IPS-18c (cell line): Measurements from ENCODE around the gene RFC3.

ENCODE experiments used
- H3K4me3 ChIP-seq: 2 replicates; pipeline ENCODE4 v1.7.0; 2013; ENCODE audit warnings: low read depth, mild to moderate bottlenecking, low read length, moderate library complexity; ENCODE audit not compliant: insufficient read depth
- H3K9me3 ChIP-seq: one replicate; pipeline ENCODE4 v1.6.1; 2013; ENCODE audit warnings: mild to moderate bottlenecking, low read length, moderate library complexity; ENCODE audit not compliant: control insufficient read depth, insufficient read depth

The RFC3 gene

DNA sequence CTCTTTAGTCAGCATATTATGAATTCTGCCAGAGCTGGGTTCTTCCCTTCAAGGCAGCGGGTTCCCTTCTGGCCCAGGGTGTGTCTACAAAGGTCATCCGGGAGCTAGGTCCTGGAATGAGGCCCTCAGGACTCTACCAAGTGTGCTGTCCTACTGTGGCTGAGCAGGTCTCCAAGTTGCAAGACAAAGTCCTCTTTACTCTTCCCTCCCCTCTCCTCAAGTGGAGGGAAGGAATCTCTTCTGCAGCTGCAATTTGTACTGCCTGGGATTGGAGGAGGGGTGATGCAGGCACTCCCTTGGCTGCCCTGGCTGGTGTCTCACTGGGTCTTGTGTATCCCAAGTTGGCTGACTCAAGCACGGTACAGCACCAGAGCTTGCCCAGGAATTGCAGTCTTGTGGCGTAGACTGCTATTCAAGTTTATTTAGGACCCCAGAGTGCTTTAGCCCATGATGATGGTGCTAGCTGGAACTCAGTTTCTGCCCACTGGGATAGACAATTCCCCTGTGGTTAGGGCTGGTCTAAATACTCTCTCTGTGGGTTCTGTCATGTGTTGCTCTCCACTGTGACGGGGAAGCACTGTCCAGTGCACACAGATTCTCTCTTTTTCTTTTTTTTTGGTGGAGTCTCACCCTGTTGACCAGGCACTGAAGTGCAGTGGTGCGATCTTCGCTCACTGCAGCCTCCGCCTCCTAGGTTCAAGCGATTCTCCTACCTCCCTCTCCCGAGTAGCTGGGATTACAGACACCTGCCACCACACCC lies 28.5 kb downstream of the RFC3 start:
- no peak overlapping the region for H3K4me3 ChIP-seq
- no peaks in the 10 kb centered on the region for H3K9me3 ChIP-seq

DNA sequence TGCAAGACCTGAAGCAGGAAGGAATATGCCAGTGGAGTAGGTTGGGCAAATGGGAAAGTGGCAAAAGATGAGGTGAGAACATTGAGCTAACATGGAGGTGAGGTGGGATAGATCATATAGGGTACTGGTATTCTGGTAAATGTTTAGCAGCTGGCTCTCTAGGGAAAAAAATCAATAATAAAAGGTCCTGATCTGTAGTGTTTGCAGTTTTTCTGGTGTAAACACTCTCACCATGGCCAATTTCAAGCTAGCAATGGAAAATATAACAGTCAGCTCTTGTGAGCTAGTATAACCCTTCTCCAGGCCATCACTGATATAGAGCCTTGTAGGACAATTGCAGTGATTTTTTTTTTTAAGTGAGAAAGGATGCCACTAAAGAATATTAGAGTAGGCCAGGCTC lies 31.3 kb downstream of the RFC3 start:
- no peaks in the 10 kb centered on the region for H3K9me3 ChIP-seq
- no peak overlapping the region for H3K4me3 ChIP-seq

DNA sequence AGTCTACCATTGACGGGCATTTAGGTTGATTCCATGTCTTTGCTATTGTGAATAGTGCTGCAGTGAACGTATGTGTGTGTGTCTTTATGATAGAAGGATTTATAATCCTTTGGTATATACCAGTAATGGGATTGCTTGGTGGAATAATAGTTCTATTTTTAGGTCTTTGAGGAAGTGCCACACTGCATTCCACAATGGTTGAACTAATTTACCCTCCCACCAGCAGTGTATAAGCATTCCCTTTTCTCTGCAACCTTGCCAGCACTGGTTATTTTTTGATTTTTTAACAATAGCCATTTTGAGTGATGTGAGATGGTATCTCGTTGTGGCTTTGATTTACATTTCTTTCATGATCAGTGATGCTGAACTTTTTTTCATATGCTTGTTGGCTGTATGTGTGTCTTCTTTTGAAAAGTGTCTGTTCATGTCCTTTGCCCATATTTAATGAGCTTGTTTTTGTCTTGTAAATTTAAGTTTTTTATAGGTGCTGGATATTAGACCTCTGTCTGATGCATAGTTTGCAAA lies 37.5 kb downstream of the RFC3 start:
- Histone ChIP-seq H3K4me3 (no peak overlapping the region), H3K9me3 (no peaks in the 10 kb centered on the region)

DNA sequence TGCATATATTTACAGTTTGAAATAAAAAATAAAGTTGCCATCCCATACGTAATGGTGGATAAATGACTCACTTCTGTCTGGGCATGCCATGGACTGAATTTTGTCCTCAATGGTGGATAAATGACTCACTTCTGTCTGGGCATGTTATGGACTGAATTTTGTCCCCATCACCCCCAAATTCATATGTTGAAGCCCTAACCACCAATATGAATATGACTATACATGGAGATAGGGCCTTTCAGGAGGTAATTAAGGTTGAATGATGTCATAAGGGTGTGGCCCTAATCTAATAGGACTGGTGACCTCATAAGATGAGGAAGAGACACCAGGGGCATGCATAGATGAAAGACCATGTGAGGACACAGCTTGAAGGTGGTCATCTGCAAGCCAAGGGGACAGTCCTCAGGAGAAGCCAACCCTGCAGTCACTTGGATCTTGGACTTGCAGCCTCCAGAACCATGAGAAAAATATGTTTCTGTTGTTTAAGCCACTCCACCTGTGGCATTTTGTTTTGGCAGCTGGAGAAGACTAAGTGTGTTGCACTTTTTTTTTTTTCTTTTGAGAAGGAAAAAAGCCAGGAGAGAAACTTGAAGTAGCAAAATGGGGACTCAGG lies 41.8 kb downstream of the RFC3 start:
- Histone ChIP-seq H3K9me3 (no peaks in the 10 kb centered on the region), H3K4me3 (no peak overlapping the region)

DNA sequence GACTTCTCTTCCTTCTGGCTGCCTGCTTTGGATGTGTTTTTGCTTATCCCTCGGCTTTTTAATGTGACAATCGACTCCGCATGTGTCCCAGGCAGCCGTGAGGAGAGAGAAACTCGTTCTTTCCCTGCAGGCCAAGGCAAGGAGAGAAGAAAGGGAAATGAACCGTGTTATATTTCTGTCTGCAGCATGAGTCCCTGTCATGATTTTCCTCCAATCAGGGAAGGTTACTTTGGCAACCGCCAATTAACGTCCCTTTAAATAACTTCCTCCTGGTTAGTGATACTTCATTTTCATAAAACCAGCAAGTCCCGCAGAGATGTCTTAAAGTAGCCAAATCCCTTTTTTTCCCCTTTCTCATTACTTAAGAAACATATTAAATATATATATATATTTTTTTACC lies 42.6 kb downstream of the RFC3 start:
- Histone ChIP-seq H3K9me3 (no peaks in the 10 kb centered on the region), H3K4me3 (no peak overlapping the region)

DNA sequence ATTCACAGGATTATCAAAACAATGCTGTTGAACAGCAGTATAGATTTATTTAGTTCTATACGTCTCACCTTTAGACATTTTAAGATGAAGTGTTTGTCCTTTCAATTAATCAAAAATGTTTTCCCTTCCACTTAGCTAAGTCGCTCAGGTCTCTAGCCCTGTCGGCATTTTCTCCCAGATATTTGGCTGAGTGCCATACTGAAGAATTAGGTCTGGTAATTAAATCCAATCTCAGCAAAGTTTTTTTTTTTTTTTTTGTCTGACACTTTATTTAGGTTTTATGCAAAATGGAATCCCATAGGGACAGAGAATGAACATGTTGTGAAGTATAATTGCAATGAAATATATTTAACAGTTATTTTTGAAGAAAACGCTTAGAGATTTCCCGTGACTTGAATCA lies 44.1 kb downstream of the RFC3 start:
- Histone ChIP-seq H3K4me3 (no peak overlapping the region), H3K9me3 (no peaks in the 10 kb centered on the region)

DNA sequence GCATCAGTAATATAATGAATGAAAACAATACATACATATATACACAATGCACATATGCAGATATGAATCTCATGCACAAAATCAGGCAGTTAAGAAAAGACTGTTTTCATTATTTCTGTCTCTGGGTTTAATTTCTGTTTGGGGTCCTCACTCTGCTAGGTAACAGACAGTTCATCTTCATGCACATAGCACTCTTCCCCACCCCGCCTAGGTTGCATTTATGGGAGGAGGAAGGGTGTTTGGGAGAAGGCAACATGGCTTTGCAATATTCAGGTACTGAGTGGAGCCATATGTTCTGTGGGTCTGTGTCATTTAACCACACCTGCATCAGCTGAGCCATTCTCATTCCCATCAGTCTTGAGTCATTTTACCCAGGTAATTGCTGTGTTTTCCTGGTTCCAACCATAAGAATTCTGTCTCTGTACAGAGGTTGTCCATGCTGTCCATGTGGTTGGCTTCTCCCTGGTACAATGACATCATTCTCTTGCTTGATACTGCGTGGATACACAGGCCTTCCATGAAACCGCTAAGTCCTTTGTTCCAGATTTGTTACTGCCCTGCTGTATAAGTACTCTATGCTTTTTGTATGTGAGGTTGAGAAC lies 45.3 kb downstream of the RFC3 start:
- H3K9me3 ChIP-seq = no peaks in the 10 kb centered on the region
- no peak overlapping the region for H3K4me3 ChIP-seq

DNA sequence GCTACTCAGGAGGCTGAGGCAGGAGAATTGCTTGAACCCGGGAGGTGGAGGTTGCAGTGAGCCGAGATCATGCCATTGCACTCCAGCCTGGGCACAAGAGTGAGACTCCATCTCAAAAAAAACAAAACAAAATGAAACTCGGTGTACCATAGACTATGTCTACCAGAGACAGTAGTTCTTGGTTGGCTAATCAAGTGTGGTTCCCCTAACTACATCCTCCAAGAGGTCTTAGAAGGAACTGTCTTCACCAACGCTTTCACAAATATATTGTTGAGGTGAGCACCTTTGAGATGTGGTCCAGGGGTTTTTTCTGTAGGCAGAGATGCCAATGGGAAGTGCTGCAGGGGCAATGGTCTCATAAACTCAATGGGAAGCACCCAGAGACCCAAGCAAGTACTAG lies 48.0 kb downstream of the RFC3 start:
- H3K4me3 ChIP-seq = no peak overlapping the region
- H3K9me3 ChIP-seq = no peaks in the 10 kb centered on the region

DNA sequence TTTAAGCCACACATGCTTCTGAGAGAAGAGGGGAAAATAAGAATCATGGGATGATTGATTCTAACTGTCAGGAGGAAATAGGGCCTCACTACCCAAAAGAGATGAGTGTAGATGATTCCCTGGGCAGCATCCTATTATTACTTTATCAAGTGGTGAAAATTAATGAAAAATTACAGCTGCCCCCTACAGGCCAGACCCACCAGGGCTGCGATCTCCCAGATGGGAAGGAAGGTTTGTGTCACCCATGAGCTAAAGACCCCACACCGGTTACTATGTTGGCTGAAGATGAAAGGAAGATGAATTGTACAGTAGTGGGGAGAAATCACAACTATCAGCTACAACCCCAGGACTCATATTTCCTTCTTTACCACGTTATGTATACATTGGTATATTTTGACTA lies 49.5 kb downstream of the RFC3 start:
- Histone ChIP-seq H3K4me3 (no peak overlapping the region), H3K9me3 (no peaks in the 10 kb centered on the region)

DNA sequence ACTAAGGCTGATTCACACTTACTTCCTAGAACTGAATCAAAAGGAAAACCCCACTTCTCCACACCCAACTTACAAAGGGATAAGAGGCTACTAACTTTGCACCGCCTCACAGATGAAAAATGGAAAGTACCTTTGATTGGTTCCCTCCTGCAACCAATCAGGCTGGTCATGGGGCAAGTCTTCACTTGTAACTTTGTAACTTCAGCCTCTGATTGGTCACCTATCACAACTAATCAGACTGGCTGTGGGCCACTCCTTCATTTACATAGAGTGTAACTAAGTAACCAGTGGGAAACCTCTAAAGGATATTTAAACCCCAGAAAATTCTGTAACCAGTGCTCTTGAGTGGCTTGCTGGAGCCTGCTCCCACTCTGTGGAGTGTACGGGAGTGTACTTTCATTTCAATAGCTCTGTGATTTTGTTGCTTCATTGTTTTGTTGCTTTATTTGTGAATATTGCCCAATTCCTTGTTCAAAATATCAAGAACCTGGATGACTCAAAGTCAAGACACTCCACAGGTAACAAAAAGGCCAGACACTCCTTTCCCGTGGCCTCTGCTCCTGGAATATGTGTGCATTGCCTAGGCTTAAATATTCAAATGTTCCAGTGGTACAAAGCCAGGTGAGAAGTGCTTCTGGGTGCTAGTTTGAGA lies 50.5 kb downstream of the RFC3 start:
- no peak overlapping the region for H3K4me3 ChIP-seq
- no peaks in the 10 kb centered on the region for H3K9me3 ChIP-seq

DNA sequence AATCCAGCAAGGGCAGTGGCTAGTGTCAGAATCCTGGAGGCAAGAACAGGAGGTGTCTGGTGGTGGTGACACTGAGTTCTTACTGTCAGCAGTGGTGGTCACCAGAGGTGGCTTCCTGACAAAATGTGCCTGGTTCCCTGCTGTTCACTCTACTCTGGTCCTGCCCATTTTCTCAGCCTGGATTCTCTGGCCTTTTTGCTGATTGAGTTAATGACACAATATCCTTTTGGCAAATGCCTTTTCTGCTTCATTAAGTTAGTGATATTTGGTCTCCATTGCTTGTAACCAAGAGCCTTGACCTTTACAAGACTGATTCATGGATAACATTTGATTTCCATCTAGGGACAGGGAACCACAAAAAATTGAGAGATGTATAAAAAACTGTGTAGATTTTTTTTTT lies 51.1 kb downstream of the RFC3 start:
- no peaks in the 10 kb centered on the region for H3K9me3 ChIP-seq
- H3K4me3 ChIP-seq = no peak overlapping the region

DNA sequence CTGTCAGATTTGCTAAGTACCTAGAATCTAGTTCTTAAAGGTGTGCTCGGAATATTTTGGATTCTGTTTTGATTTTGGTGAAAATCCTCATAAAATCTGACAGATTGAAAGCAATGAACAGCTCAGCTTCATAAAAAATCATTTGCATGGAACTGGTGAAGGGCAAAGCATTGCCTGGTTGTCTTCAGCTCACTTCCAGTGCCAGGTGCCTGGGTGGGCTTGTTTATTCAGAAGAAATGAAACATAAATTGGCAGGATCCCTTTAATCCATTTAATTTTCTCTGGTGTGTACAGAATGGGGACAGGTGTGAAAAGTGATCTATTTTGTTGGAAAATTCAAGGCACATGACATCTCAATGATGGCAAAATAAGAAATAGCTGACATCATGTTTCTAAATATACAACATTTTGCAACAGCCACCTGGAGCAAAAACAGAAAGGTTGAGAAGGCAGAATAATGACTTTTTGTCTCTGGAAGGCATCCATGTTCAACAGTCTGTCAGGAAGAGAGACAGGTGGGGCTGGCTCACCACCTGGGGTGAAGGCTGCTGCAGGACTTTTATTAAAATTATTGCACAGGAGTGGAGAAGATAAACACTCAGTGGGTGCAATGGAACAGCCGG lies 52.2 kb downstream of the RFC3 start:
- Histone ChIP-seq H3K9me3 (no peaks in the 10 kb centered on the region), H3K4me3 (no peak overlapping the region)

DNA sequence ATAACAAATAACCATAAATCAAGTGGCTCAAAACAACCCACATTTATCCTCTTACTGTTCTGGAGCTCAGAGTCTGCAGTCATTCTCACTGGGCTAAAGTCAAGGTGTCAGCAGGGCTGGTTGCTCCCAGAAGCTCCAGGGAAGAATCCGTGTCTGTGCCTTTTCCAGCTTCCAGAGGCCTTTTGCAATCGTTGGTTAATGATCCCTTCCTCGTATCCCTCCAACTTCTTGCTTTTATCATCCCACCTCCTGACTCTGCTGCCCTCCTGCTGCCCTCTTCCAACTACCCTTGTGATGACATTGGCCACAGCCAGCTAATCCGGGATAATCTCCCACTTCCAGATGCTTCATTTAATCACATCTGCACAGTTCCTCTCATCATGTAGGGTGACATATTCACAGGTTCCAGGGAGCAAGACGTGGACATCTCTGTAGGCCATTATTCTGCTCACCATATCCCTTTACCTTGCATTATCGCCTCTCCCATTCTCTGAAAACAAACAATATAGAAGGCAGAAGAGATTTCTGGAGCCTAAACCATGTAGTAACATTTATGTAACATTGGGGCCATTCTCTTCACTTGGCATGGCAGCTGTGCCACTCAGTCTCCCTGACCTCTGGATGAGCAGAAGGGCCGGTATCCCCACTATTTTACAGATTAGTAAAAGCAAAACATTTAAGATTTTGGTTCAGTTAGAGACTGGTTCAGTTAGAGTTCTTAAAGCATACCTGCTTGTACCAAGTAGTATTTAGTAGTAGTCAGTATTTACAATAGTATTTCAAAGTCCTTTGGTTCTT lies 53.5 kb downstream of the RFC3 start:
- no peak overlapping the region for H3K4me3 ChIP-seq
- no peaks in the 10 kb centered on the region for H3K9me3 ChIP-seq

DNA sequence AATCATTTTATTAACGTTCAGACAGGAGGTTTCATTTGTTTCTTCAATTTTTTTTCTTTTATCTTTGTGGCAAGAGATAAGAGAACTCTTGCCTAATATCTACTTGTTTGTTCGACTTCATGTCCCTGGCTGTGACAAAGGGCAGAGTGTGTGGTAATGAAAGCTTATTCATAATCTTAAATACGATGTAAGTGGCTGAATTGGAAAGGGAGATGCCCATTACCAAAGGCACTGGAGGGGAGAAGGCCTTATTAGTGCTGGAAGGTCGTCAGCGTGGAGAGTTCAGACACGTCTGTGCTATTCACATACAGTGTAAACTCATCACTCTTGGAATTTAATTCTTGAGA lies 54.0 kb downstream of the RFC3 start:
- no peaks in the 10 kb centered on the region for H3K9me3 ChIP-seq
- no peak overlapping the region for H3K4me3 ChIP-seq

DNA sequence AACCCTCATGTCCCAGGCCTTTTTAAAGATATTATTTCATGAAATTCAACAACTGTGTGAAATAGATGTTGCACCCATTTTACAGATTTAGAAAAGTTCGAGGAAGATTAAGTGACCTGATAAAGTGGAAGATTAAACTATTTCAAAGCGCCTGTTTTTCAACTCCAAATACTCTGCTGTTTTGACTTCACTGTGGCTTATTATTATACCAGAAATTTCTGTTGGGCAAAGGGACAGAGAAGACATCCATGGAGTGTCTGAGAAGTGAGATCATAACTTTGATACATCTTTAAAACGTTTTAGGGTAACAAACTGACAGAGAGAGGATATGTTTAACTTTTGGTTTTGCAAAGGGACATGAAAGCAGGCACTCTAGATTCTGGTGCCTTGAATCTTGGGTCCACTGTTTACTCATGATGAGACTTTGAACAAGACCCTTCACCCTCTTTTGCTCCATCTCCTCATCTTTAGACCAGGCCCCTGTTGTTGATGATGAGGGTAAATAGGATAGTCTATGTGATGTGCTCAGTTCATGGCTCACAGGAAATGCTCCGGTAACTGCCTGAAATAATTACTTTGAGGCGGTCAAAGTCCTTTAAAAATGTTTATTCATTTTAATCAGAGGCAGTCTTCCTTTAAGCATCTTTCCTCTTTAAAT lies 55.4 kb downstream of the RFC3 start:
- Histone ChIP-seq H3K4me3 (no peak overlapping the region), H3K9me3 (no peaks in the 10 kb centered on the region)

DNA sequence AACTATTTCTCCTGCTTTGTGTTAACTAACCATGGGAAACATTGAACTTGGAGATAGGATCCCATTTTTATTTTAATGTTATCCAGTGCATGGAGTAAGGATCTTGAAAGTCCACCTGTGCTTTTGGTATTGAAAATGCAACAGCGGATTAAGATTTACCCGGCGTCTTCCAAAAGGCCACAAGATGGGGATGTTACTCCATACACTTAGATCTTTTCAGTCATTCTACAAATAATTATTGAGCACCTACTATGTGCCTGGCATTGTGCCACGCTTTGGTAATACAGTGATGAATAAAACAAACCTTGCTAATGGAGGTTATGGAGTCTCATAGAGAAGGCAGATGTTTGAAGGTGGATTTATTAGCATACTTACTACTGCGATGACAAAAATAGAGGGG lies 56.9 kb downstream of the RFC3 start:
- Histone ChIP-seq H3K9me3 (no peaks in the 10 kb centered on the region), H3K4me3 (no peak overlapping the region)
